PC-9 (cell line): ENCODE results near the gene PLEKHG4B.

ENCODE experiments used
- EZH2 ChIP-seq: fragments of 200-600 bp; sonication (generic); IDR thresholded peaks from 2 replicates; pipeline ENCODE4 v1.8.0; 2017; ENCODE audit warnings: antibody characterized with exemption, low read depth
- TF ChIP-seq, protein P1 (sequence below): fragments of 200-600 bp; sonication (generic); conservative IDR thresholded peaks from 2 replicates; pipeline ENCODE4 v1.6.1; 2017; ENCODE audit warnings: mixed run types, antibody characterized with exemption, mild to moderate bottlenecking, moderate library complexity

DNA sequence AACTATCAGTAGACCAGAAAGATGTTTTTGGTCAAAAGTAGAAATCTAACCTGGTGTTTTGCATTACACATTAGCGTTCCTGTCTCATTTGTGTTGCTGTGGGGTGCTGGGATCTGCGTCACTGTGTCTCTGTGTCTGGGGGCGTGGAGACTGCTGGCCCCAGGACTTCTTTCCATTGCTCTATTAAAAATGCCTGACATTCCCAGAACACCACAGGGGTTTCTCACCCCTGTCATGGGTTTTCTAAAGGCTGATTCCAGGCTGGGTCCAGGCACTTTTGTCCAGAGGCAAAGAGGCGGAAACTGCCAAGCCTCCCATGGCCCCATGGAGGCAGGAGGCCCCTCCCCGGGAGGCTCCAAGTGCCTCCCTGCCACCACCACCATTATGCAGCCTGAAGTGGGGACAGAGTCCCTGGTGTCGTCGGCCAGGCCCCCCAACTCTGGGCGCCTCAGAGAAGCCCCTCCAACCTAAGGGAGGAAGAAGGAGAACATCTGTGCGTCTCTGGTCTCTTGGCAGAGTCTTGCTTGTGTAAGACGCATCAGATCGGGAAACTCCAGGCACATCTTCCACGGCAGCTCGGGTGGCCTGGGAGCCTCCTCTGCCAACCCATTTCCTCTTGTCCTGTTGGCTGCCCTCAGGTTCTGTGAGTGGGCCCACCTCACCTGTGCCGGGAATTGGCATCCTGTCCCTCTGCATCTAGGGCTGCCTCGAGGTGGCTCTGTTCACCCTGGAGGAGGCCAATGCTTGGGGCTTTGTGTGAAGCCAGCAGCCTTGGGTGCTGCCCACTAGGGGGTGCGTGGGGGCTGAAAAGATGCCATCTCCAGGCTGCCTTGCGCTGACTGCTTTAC, 13.8 kb upstream of the PLEKHG4B start:
- TF ChIP-seq, protein P1, sequence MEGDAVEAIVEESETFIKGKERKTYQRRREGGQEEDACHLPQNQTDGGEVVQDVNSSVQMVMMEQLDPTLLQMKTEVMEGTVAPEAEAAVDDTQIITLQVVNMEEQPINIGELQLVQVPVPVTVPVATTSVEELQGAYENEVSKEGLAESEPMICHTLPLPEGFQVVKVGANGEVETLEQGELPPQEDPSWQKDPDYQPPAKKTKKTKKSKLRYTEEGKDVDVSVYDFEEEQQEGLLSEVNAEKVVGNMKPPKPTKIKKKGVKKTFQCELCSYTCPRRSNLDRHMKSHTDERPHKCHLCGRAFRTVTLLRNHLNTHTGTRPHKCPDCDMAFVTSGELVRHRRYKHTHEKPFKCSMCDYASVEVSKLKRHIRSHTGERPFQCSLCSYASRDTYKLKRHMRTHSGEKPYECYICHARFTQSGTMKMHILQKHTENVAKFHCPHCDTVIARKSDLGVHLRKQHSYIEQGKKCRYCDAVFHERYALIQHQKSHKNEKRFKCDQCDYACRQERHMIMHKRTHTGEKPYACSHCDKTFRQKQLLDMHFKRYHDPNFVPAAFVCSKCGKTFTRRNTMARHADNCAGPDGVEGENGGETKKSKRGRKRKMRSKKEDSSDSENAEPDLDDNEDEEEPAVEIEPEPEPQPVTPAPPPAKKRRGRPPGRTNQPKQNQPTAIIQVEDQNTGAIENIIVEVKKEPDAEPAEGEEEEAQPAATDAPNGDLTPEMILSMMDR: peak; percentile 65
- no peak for TF ChIP-seq EZH2
